IMR-90 (cell line): ENCODE data around the gene UACA. TPM values are rescaled to one million over a fixed set of nuclear protein-coding genes. Genes with fewer than 3 reads are reported as not detected.
A peak's percentile ranks its signal among the peaks of the same experiment; 100 is the strongest.

Experiments used
- ATAC-seq: fragments of 200-7000 bp; cut with Tn5 transposase; 2 replicates; pipeline ENCODE4 v1.9.1; 2020; ENCODE audit warnings: low read depth, mild to moderate bottlenecking, moderate library complexity
- BruUV-seq: library from RNA; stranded (reverse); fragments of 400-500 nt; replicated peaks from 2 replicates; lab custom pipeline; 2021; lab: Mats Ljungman, UMichigan
- CTCF ChIA-PET: fragments of 300-600 bp; formaldehyde crosslinking; extraction: SDS; loops from one replicate; lab custom pipeline; 2021; ENCODE audit warnings: antibody characterized with exemption; lab: Yijun Ruan, JAX
- POLR2A ChIA-PET: fragments of 300-600 bp; sonication (Branson Sonifier 250); formaldehyde crosslinking; loops from one replicate; lab custom pipeline; 2022; ENCODE audit warnings: antibody characterized with exemption; ENCODE audit not compliant: unreplicated experiment; lab: Charles Lee
- DNase-seq: peaks from one replicate; pipeline ENCODE4 v3.0.0; 2013
- H2AFZ ChIP-seq: replicated peaks from 2 replicates; pipeline ENCODE3; 2013; ENCODE audit warnings: low read length, mild to moderate bottlenecking; ENCODE audit not compliant: poor library complexity
- H2AK5ac ChIP-seq: 2 replicates; pipeline ENCODE4 v1.6.1; 2013; ENCODE audit warnings: low read depth, low read length, inconsistent platforms
- H2AK9ac ChIP-seq: replicated peaks from 2 replicates; pipeline ENCODE3; 2013; ENCODE audit warnings: mild to moderate bottlenecking, low read depth, low read length, moderate library complexity; ENCODE audit not compliant: poor library complexity
- H2BK120ac ChIP-seq: 2 replicates; pipeline ENCODE4 v1.6.1; 2013; ENCODE audit warnings: low read depth, low read length, inconsistent platforms
- H2BK15ac ChIP-seq: 3 replicates; pipeline ENCODE4 v1.6.1; 2013; ENCODE audit warnings: low read depth, low read length, inconsistent platforms
- H2BK20ac ChIP-seq: 2 replicates; pipeline ENCODE4 v1.6.1; 2013; ENCODE audit warnings: low read depth, mild to moderate bottlenecking, inconsistent platforms, low read length, moderate library complexity
- H2BK5ac ChIP-seq: 2 replicates; pipeline ENCODE4 v1.6.1; 2013; ENCODE audit warnings: mild to moderate bottlenecking, low read depth, low read length, inconsistent platforms; ENCODE audit not compliant: poor library complexity, severe bottlenecking
- H3K14ac ChIP-seq: replicated peaks from 2 replicates; pipeline ENCODE4 v1.6.1; 2013; ENCODE audit warnings: low read depth, low read length, inconsistent platforms
- H3K18ac ChIP-seq: 2 replicates; pipeline ENCODE4 v1.6.1; 2013; ENCODE audit warnings: low read depth, low read length, control low read depth
- H3K23ac ChIP-seq: 2 replicates; pipeline ENCODE4 v1.6.1; 2013; ENCODE audit warnings: low read depth, low read length, inconsistent platforms
- H3K27ac ChIP-seq: 2 replicates; pipeline ENCODE4 v1.5.1; 2013; ENCODE audit warnings: mild to moderate bottlenecking, control low read depth, low read length; ENCODE audit not compliant: insufficient read depth
- H3K27me3 ChIP-seq: 2 replicates; pipeline ENCODE4 v1.6.1; 2013; ENCODE audit warnings: low read length; ENCODE audit not compliant: control insufficient read depth, insufficient read depth
- H3K36me3 ChIP-seq: 2 replicates; pipeline ENCODE4 v1.6.1; 2013; ENCODE audit warnings: low read length, mixed read lengths; ENCODE audit not compliant: control insufficient read depth, insufficient read depth
- H3K4ac ChIP-seq: 2 replicates; pipeline ENCODE4 v1.6.1; 2013; ENCODE audit warnings: low read depth, low read length, inconsistent platforms
- H3K4me1 ChIP-seq: 2 replicates; pipeline ENCODE4 v1.6.1; 2013; ENCODE audit warnings: low read length, mixed read lengths; ENCODE audit not compliant: control insufficient read depth, insufficient read depth
- H3K4me2 ChIP-seq: 2 replicates; pipeline ENCODE4 v1.6.1; 2013; ENCODE audit warnings: low read depth, mild to moderate bottlenecking, control low read depth, low read length, moderate library complexity
- H3K4me3 ChIP-seq: 2 replicates; pipeline ENCODE4 v1.5.1; 2013; ENCODE audit warnings: low read depth, mild to moderate bottlenecking, control low read depth, low read length, moderate library complexity; ENCODE audit not compliant: insufficient read depth
- H3K56ac ChIP-seq: 2 replicates; pipeline ENCODE4 v1.6.1; 2013; ENCODE audit warnings: low read length, inconsistent platforms; ENCODE audit not compliant: insufficient read depth; ENCODE audit errors: extremely low read depth
- H3K79me1 ChIP-seq, 2 experiments: 2 replicates each; pipeline ENCODE4 v1.6.1; 2013; ENCODE audit warnings: low read length in 2 of 2, inconsistent platforms in 1 of 2, low read depth in 1 of 2
- H3K9ac ChIP-seq: 2 replicates; pipeline ENCODE4 v1.6.1; 2013; ENCODE audit warnings: low read depth, low read length, control low read depth
- H3K9me1 ChIP-seq: 2 replicates; pipeline ENCODE4 v1.6.1; 2013; ENCODE audit warnings: low read length, inconsistent platforms; ENCODE audit not compliant: insufficient read depth
- H3K9me3 ChIP-seq: 2 replicates; pipeline ENCODE4 v1.6.1; 2013; ENCODE audit warnings: low read length; ENCODE audit not compliant: control insufficient read depth, insufficient read depth
- H4K20me1 ChIP-seq: 2 replicates; pipeline ENCODE4 v1.6.1; 2013; ENCODE audit warnings: low read length, inconsistent platforms; ENCODE audit not compliant: insufficient read depth
- H4K5ac ChIP-seq: 2 replicates; pipeline ENCODE4 v1.6.1; 2013; ENCODE audit warnings: mild to moderate bottlenecking, low read depth, low read length, control low read depth
- H4K8ac ChIP-seq, 2 experiments: 2 replicates each; pipeline ENCODE4 v1.6.1; 2013; ENCODE audit warnings: low read depth in 2 of 2, low read length in 2 of 2, control low read depth in 1 of 2, inconsistent platforms in 1 of 2
- H4K91ac ChIP-seq: 2 replicates; pipeline ENCODE4 v1.6.1; 2013; ENCODE audit warnings: low read depth, low read length, inconsistent platforms; ENCODE audit not compliant: insufficient read depth
- BHLHE40 ChIP-seq: fragments of 150-350 bp; IDR thresholded peaks from 2 replicates; pipeline ENCODE4 v1.6.1; 2016; ENCODE audit warnings: mild to moderate bottlenecking, low read depth, low read length
- CEBPB ChIP-seq: IDR thresholded peaks from 2 replicates; pipeline ENCODE4 v1.6.1; 2012; ENCODE audit warnings: low read depth, low read length, improper control_type of control experiment
- RCOR1 ChIP-seq: IDR thresholded peaks from 2 replicates; pipeline ENCODE4 v1.6.1; 2012; ENCODE audit warnings: mild to moderate bottlenecking, low read length, improper control_type of control experiment; ENCODE audit not compliant: insufficient replicate concordance
- WGBS, 2 experiments: methylation state at CpG; one replicate each; pipeline versions ENCODE4 v1.1.5 to v1.1.7; 2013; ENCODE audit warnings: missing lambda C conversion rate in 2 of 2; ENCODE audit not compliant: insufficient read length in 1 of 2; ENCODE audit errors: extremely low coverage in 2 of 2; 5-methylcytosine and 5-hydroxymethylcytosine counted together
- dilution Hi-C: fragments of 300-500 bp; cut with HindIII; formaldehyde crosslinking; loops from one replicate; pipeline ENCODE4 v1.14.3; 2018; ENCODE audit warnings: low sequenced_read_pairs; ENCODE audit not compliant: unreplicated experiment
- in situ Hi-C: fragments of 300-500 bp; cut with MboI; formaldehyde crosslinking; loops from 3 replicates; pipeline ENCODE4 v1.14.3; 2019; ENCODE audit warnings: low sequenced_read_pairs, inconsistent platforms, mixed read lengths
- intact Hi-C: fragments of 100-400 bp; cut with micrococcal nuclease; formaldehyde crosslinking; loops from 2 replicates; pipeline ENCODE4 v1.10.0; 2022
- polyA plus RNA-seq, 3 experiments: library from polyadenylated mRNA; depleted of rRNA; stranded (reverse); fragments of >200 nt; gene quantifications; 2 replicates each; pipeline ENCODE4 v1.2.3, GENCODE V29; 2012; ENCODE audit warnings: low replicate concordance in 1 of 3
- total RNA-seq: library from RNA; depleted of rRNA; stranded (reverse); fragments of >200 nt; gene quantifications from 2 replicates; pipeline ENCODE4 v1.2.3, GENCODE V29; 2012

Gene UACA
- total and polyA plus RNA-seq, 2 of the 4 experiments (the other 2 are of a cell fraction): 156 to 507 TPM

GRCh38 chr15:70778258-70779076, 15.1 kb upstream of the UACA start:
- WGBS, 2 experiments: 20% methylated on average over 1 of the region's 3 CpGs; no CpG with 5 or more reads in 1 of the 2 experiments
- Histone ChIP-seq H4K20me1 (no peaks in the 10 kb centered on the region), H2BK5ac (peak overlapping the region; percentile 96), H3K4me3 (peak overlapping the region; percentile 38; the same call in 1 of the 2 replicates), H2BK120ac (peak overlapping the region; percentile 96), H3K9ac (peak overlapping the region; percentile 57), H3K4me1 (peaks cover 20% of the 10 kb centered on the region), H2BK20ac (peak overlapping the region; percentile 98), H2BK15ac (peak overlapping the region; percentile 80), H2AK5ac (peak overlapping the region; percentile 95), H3K18ac (peak overlapping the region; percentile 97), H3K79me1 (peaks cover 0 to 31% of the 10 kb centered on the region in 2 experiments; a peak in 2 of 4 replicates), H3K27ac (peak overlapping the region; percentile 94), H3K14ac (peak overlapping the region; percentile 78), H3K36me3 (no peaks in the 10 kb centered on the region), H3K4ac (peak overlapping the region; percentile 90), H4K5ac (peak overlapping the region; percentile 94), H3K23ac (peak overlapping the region; percentile 76), H3K4me2 (peak overlapping the region; percentile 96), H4K8ac (peak overlapping the region; percentile 78 to 96), H2AFZ (no peak overlapping the region), H3K9me3 (no peaks in the 10 kb centered on the region), H2AK9ac (no peak overlapping the region), H4K91ac (peak overlapping the region; percentile 90), H3K9me1 (peaks cover 18% of the 10 kb centered on the region), H3K56ac (peak overlapping the region; percentile 89), H3K27me3 (no peaks in the 10 kb centered on the region)
- BruUV-seq: no TSS peak
- dilution Hi-C loops (no loop called here), intact Hi-C loops (no loop called here), in situ Hi-C loops (no loop called here)
- CTCF ChIA-PET: interaction anchor here (1.2 kb wide), 1 partner anchor 33 kb away, joined by 4 read pairs; no protein-coding TSS in a partner anchor
- ATAC-seq (peak; percentile 84), DNase-seq (peak; percentile 94)
- POLR2A ChIA-PET: interaction anchor here (0.6 kb wide), 2 partner anchors 9 to 22 kb away, joined by 4 to 9 read pairs; no protein-coding TSS in a partner anchor
- TF ChIP-seq RCOR1 (no peak), BHLHE40 (0 out of 2 replicates have a peak, but pooled peaks have one; percentile 23), CEBPB (peak; percentile 72; the same call in 1 of the 2 replicates)
